GM12878 (cell line): ENCODE data around the gene MANBA.

ENCODE experiments used
- ATF3 ChIP-seq: IDR thresholded peaks from 2 replicates; pipeline ENCODE4 v1.6.1; 2011; ENCODE audit warnings: low read depth, mild to moderate bottlenecking, low read length, moderate library complexity, borderline replicate concordance; ENCODE audit errors: extremely low read depth
- ATF7 ChIP-seq: fragments of 450-650 bp; IDR thresholded peaks from 2 replicates; pipeline ENCODE4 v1.6.1; 2016; ENCODE audit warnings: low read depth, mild to moderate bottlenecking
- CTCF ChIP-seq, 3 experiments: IDR thresholded peaks in 2 of 3; conservative IDR thresholded peaks in 1 of 3; 2 replicates each; pipeline ENCODE4 v1.5.1; 2011; ENCODE audit warnings: low read depth in 3 of 3, low read length in 3 of 3, mild to moderate bottlenecking in 3 of 3, control low read depth in 2 of 3, moderate library complexity in 2 of 3, inconsistent platforms in 1 of 3, mixed read lengths in 1 of 3; ENCODE audit not compliant: control insufficient read depth in 2 of 3, insufficient read depth in 1 of 3; ENCODE audit errors: extremely low read depth in 1 of 3
- ETV6 ChIP-seq, 2 experiments: fragments of 450-650 bp in 1 of 2; IDR thresholded peaks in 1 of 2; conservative IDR thresholded peaks in 1 of 2; 2 replicates each; pipeline ENCODE4 v1.6.1; 2014; ENCODE audit warnings: antibody characterized with exemption in 1 of 2, borderline replicate concordance in 1 of 2, low read depth in 1 of 2, mild to moderate bottlenecking in 1 of 2, moderate library complexity in 1 of 2
- YY1 ChIP-seq: IDR thresholded peaks from 2 replicates; pipeline ENCODE4 v1.6.1; 2011; ENCODE audit warnings: low read depth, mild to moderate bottlenecking, low read length
- ZBTB33 ChIP-seq: fragments of 450-650 bp; IDR thresholded peaks from 2 replicates; pipeline ENCODE4 v1.6.1; 2017; ENCODE audit warnings: mild to moderate bottlenecking
- ZNF274 ChIP-seq: IDR thresholded peaks from one replicate; pipeline ENCODE4 v1.8.0; 2011; ENCODE audit not compliant: insufficient read length, insufficient read depth
- TF ChIP-seq, protein P1 (sequence below): IDR thresholded peaks from 2 replicates; pipeline ENCODE4 v1.6.1; 2011; ENCODE audit warnings: mild to moderate bottlenecking, low read depth, low read length, moderate library complexity; ENCODE audit not compliant: insufficient replicate concordance

GRCh38 chr4:102786279-102786678 is 25.5 kb upstream of the MANBA start:
- no peak for TF ChIP-seq ATF7
- no peak for TF ChIP-seq ZBTB33
- TF ChIP-seq YY1: no peak
- no peak for TF ChIP-seq ATF3
- no peak for TF ChIP-seq ETV6 (conservative IDR thresholded peaks at IDR 0.05 in 1 of 2, IDR thresholded peaks at IDR 0.05 in 1 of 2; ENCODE audit: borderline replicate concordance in 1 of 2, low read depth in 1 of 2)
- TF ChIP-seq CTCF (IDR thresholded peaks at IDR 0.05 in 2 of 3, conservative IDR thresholded peaks at IDR 0.05 in 1 of 3; ENCODE audit: control insufficient read depth in 2 of 3, extremely low read depth in 1 of 3, insufficient read depth in 1 of 3, low read depth in 3 of 3, low read length in 3 of 3): no peak
- no peak for TF ChIP-seq ZNF274
- TF ChIP-seq, protein P1, sequence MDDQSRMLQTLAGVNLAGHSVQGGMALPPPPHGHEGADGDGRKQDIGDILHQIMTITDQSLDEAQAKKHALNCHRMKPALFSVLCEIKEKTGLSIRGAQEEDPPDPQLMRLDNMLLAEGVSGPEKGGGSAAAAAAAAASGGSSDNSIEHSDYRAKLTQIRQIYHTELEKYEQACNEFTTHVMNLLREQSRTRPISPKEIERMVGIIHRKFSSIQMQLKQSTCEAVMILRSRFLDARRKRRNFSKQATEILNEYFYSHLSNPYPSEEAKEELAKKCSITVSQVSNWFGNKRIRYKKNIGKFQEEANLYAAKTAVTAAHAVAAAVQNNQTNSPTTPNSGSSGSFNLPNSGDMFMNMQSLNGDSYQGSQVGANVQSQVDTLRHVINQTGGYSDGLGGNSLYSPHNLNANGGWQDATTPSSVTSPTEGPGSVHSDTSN: no peak
